SU-DHL-6 (cell line): ENCODE measurements around the gene GARNL3.

Experiments
- EZH2phosphoT487 ChIP-seq: fragments of 200-600 bp; sonication (generic), shearing (Covaris generic); conservative IDR thresholded peaks from 2 replicates; pipeline ENCODE4 v1.6.1; 2018; ENCODE audit warnings: mild to moderate bottlenecking, antibody characterized with exemption, low read length, moderate library complexity, mixed read lengths
- TF ChIP-seq, protein P1 (sequence below): fragments of 200-600 bp; sonication (generic); IDR thresholded peaks from one replicate; pipeline ENCODE4 v1.5.1; 2017; ENCODE audit warnings: antibody characterized with exemption, mild to moderate bottlenecking, low read length, moderate library complexity; ENCODE audit not compliant: insufficient read depth, poor library complexity, severe bottlenecking

DNA sequence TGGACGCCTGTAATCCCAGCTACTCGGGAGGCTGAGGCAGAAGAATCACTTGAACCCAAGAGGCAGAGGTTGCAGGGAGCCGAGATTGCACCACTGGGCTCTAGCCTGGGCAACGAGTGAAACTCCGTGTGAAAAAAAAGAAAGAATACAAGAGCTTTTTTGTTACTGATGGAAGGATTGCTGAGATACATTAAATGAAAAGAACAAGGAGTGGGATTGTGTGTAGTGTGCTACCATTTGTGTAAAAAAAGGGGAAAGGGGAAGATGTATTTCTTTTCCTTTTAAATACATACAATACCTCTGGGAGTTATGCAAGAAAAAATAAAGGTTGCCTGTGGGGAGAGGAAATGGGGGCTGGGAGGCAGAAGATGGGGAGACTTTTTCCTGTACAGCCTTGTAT lies 14.7 kb upstream of the GARNL3 start:
- TF ChIP-seq, protein P1, sequence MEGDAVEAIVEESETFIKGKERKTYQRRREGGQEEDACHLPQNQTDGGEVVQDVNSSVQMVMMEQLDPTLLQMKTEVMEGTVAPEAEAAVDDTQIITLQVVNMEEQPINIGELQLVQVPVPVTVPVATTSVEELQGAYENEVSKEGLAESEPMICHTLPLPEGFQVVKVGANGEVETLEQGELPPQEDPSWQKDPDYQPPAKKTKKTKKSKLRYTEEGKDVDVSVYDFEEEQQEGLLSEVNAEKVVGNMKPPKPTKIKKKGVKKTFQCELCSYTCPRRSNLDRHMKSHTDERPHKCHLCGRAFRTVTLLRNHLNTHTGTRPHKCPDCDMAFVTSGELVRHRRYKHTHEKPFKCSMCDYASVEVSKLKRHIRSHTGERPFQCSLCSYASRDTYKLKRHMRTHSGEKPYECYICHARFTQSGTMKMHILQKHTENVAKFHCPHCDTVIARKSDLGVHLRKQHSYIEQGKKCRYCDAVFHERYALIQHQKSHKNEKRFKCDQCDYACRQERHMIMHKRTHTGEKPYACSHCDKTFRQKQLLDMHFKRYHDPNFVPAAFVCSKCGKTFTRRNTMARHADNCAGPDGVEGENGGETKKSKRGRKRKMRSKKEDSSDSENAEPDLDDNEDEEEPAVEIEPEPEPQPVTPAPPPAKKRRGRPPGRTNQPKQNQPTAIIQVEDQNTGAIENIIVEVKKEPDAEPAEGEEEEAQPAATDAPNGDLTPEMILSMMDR: no peak
- no peak for TF ChIP-seq EZH2phosphoT487
